ENCODE results near the gene JAM3.
A peak's percentile ranks its signal among the peaks of the same experiment; 100 is the strongest.

The JAM3 gene

GRCh38 chr11:134034496-134035381 is 34.1 kb upstream of the JAM3 start:
- Mint-ChIP-seq H3K27ac (no peak overlapping the region), H3K36me3 (no peaks in the 10 kb centered on the region)

GRCh38 chr11:134036492-134037045 is 32.3 kb upstream of the JAM3 start:
- peaks cover 38% of the 10 kb centered on the region for H3K4me1 Mint-ChIP-seq
- no peaks in the 10 kb centered on the region for H3K9me3 Mint-ChIP-seq
- H3K27me3 Mint-ChIP-seq: peaks cover 19% of the 10 kb centered on the region
- peak; percentile 25 for ATAC-seq
- peak overlapping the region; percentile 83 for H3K27ac Mint-ChIP-seq
- peak overlapping the region; percentile 94 for H3K4me3 Mint-ChIP-seq
- no peaks in the 10 kb centered on the region for H3K36me3 Mint-ChIP-seq

More at GRCh38 chr11:134034496-134035381, 34.1 kb upstream of the JAM3 start:
- no peak overlapping the region for H3K4me3 Mint-ChIP-seq
- ATAC-seq: no peak
- H3K9me3 Mint-ChIP-seq: no peaks in the 10 kb centered on the region
- H3K27me3 Mint-ChIP-seq: peaks cover 37% of the 10 kb centered on the region
- peaks cover 38% of the 10 kb centered on the region for H3K4me1 Mint-ChIP-seq

- Mint-ChIP-seq H3K9me3 (no peaks in the 10 kb centered on the region), H3K36me3 (no peaks in the 10 kb centered on the region), H3K4me3 (peak overlapping the region; percentile 94), H3K27me3 (peaks cover 12% of the 10 kb centered on the region), H3K4me1 (peaks cover 38% of the 10 kb centered on the region), H3K27ac (peak overlapping the region; percentile 83)
- ATAC-seq: peak; percentile 62
Observed at GRCh38 chr11:134037046-134037908, 31.6 kb upstream of the JAM3 start.

- no peak for ATAC-seq
- peaks cover 30% of the 10 kb centered on the region for H3K4me1 Mint-ChIP-seq
- no peaks in the 10 kb centered on the region for H3K36me3 Mint-ChIP-seq
- no peak overlapping the region for H3K27ac Mint-ChIP-seq
- H3K27me3 Mint-ChIP-seq: peaks cover 9% of the 10 kb centered on the region
- no peak overlapping the region for H3K4me3 Mint-ChIP-seq
- no peaks in the 10 kb centered on the region for H3K9me3 Mint-ChIP-seq
Observed at GRCh38 chr11:134038897-134039470, 29.9 kb upstream of the JAM3 start.

GRCh38 chr11:134039726-134040385 is 29.0 kb upstream of the JAM3 start:
- no peak overlapping the region for H3K4me3 Mint-ChIP-seq
- no peak for ATAC-seq
- H3K4me1 Mint-ChIP-seq: peaks cover 21% of the 10 kb centered on the region
- H3K9me3 Mint-ChIP-seq: no peaks in the 10 kb centered on the region
- H3K36me3 Mint-ChIP-seq: no peaks in the 10 kb centered on the region
- no peak overlapping the region for H3K27ac Mint-ChIP-seq
- peaks cover 15% of the 10 kb centered on the region for H3K27me3 Mint-ChIP-seq

GRCh38 chr11:134040386-134041302 is 28.2 kb upstream of the JAM3 start:
- no peak overlapping the region for H3K27ac Mint-ChIP-seq
- H3K9me3 Mint-ChIP-seq: no peaks in the 10 kb centered on the region
- H3K4me3 Mint-ChIP-seq: no peak overlapping the region
- H3K4me1 Mint-ChIP-seq: peaks cover 17% of the 10 kb centered on the region
- no peak for ATAC-seq
- no peaks in the 10 kb centered on the region for H3K36me3 Mint-ChIP-seq
- H3K27me3 Mint-ChIP-seq: peaks cover 16% of the 10 kb centered on the region

- no peaks in the 10 kb centered on the region for H3K36me3 Mint-ChIP-seq
- H3K27me3 Mint-ChIP-seq: peaks cover 17% of the 10 kb centered on the region
- no peak for ATAC-seq
- H3K4me1 Mint-ChIP-seq: peaks cover 14% of the 10 kb centered on the region
- H3K27ac Mint-ChIP-seq: no peak overlapping the region
- no peaks in the 10 kb centered on the region for H3K9me3 Mint-ChIP-seq
- no peak overlapping the region for H3K4me3 Mint-ChIP-seq
Observed at GRCh38 chr11:134041349-134041748, 27.5 kb upstream of the JAM3 start.

GRCh38 chr11:134041791-134042696 is 26.8 kb upstream of the JAM3 start:
- H3K27me3 Mint-ChIP-seq: peaks cover 24% of the 10 kb centered on the region

GRCh38 chr11:134043821-134044420 is 25.0 kb upstream of the JAM3 start:
- Mint-ChIP-seq H3K36me3 (no peaks in the 10 kb centered on the region), H3K4me1 (no peaks in the 10 kb centered on the region), H3K27ac (no peak overlapping the region), H3K27me3 (peaks cover 43% of the 10 kb centered on the region), H3K9me3 (no peaks in the 10 kb centered on the region), H3K4me3 (no peak overlapping the region)
- ATAC-seq: no peak

More at GRCh38 chr11:134041791-134042696, 26.8 kb upstream of the JAM3 start:
- no peak overlapping the region for H3K4me3 Mint-ChIP-seq
- H3K9me3 Mint-ChIP-seq: no peaks in the 10 kb centered on the region
- no peak for ATAC-seq
- no peaks in the 10 kb centered on the region for H3K36me3 Mint-ChIP-seq
- H3K4me1 Mint-ChIP-seq: peaks cover 10% of the 10 kb centered on the region
- H3K27ac Mint-ChIP-seq: no peak overlapping the region

GRCh38 chr11:134044514-134045284 is 24.2 kb upstream of the JAM3 start:
- no peak overlapping the region for H3K4me3 Mint-ChIP-seq
- peaks cover 51% of the 10 kb centered on the region for H3K27me3 Mint-ChIP-seq
- H3K27ac Mint-ChIP-seq: no peak overlapping the region
- no peaks in the 10 kb centered on the region for H3K36me3 Mint-ChIP-seq
- no peaks in the 10 kb centered on the region for H3K9me3 Mint-ChIP-seq
- ATAC-seq: no peak
- no peaks in the 10 kb centered on the region for H3K4me1 Mint-ChIP-seq

GRCh38 chr11:134045799-134046635 is 22.9 kb upstream of the JAM3 start:
- no peaks in the 10 kb centered on the region for H3K9me3 Mint-ChIP-seq
- H3K4me3 Mint-ChIP-seq: no peak overlapping the region
- no peak for ATAC-seq
- H3K27me3 Mint-ChIP-seq: peaks cover 52% of the 10 kb centered on the region
- no peaks in the 10 kb centered on the region for H3K36me3 Mint-ChIP-seq
- H3K4me1 Mint-ChIP-seq: no peaks in the 10 kb centered on the region
- H3K27ac Mint-ChIP-seq: no peak overlapping the region

All from stimulated activated memory B cell treated with anti-CD40 and anti-IgM and Interleukin-4, amounts not matched to agents 10 μg/mL and 1 μg/mL and 100 μg/mL, for 72 hours (primary cell).